Smooth muscle cell of bladder (primary cell): ENCODE measurements around the gene ZNF679. TPM values are rescaled to one million over a fixed set of nuclear protein-coding genes. Genes with fewer than 3 reads are reported as not detected.

Source experiments
- total RNA-seq: library from RNA; depleted of rRNA; stranded (reverse); fragments of >200 nt; gene quantifications from 2 replicates; pipeline ENCODE4 v1.2.3, GENCODE V29; 2014

ZNF679 gene
- not detected in 2 replicates for total RNA-seq

DNA sequence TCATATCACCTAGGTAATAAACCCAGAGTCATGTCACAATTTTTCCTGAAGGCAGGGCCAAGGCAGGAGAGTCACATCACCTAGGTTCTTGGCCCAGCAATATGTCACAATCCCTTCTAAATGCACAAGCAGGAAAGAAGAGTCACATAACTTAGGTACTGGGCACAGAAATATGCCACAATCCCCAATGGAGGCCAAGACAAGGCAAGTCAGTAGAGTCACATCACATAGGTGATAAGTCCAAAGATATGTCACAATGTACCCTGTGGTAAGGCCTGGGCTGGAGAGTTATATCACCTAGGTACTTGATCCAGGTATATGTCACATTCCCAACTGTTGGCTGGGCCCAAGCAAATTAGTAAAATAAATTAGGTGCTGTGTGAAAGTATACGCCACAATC, at the start of gene ZNF679:
TSS of gene ZNF679 (plus strand) at position 301 of the 400 bp plus-strand sequence. CDS start 20,644 bp downstream, outside the sequence.

DNA sequence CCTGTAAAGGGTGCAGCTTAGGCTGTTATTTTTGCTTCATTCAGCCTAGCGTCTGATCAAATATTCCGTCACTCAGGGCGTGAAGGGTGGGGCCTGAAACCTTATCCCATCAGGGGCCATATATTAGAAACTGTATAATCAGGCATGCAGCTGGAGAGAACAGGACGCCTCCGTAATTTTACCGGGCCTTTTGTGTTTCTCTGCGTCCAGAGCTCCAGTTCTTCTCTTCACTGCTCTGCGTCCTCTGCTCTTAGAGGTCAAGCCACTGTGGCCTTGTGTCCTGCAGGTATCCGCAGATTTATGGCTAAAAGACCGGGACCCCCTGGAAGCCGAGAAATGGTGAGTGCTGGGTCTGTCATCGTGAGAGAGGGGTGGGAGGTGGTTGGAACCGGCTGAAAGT, 21.4 kb upstream of the ZNF679 start, which contains the start of gene ZNF735:
TSS of gene ZNF735 (plus strand) at position 301 of the 400 bp plus-strand sequence. CDS start at position 301, 0 bp downstream.

DNA sequence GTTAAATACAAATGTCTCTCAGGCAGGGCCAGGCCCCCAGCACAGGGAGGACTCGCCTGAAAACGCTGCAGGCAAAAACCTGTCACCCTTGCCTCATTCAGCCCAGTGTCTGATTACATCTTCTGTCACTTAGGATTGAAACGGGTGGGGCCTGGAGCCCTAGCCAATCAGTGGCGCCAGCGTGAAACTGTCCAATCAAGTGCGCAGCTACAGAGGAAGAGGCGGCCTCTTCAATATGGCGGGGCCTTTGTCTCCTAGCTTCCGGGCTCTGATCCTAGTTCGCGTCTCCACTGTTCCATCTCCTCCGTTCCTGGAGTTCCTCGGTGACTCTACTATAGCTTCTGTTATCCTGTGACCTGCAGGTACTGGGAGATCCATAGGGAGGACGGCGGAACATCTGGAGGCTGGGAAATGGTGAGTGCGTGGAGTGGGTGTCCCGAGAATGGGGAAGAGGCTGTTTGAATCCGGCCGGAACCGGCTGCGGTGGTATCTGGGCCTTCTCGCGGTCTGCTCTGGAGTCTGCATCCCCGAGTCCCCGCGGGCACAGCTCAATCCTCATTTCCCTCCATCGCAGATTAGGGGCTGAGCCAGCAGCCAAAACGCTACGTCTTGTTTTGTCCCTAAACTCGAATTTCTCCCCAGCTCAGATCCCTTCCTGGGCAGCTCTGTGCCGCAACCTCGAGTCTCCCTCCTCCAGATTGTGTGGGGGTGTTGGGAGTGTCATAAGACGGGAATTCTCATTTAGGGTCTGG, 85.6 kb downstream of the ZNF679 start, which contains the start of gene ZNF736:
TSS of gene ZNF736 (plus strand) at position 222 of the 752 bp plus-strand sequence. CDS start at position 412, 190 bp downstream.

Other genes with a start within 250 kb of the ZNF679 start
- gene ZNF722, start 229.6 kb upstream of the ZNF679 start, total RNA-seq = not detected in 2 replicates
- gene ZNF727, start 183.0 kb upstream of the ZNF679 start, total RNA-seq = 0.28 TPM in 2 replicates
- not detected in 2 replicates for gene ZNF735, start 21.3 kb upstream of the ZNF679 start, total RNA-seq
- gene ZNF736, start 85.5 kb downstream of the ZNF679 start, total RNA-seq = 5.5 and 6.9 TPM in 2 replicates